CD8-positive, alpha-beta memory T cell (primary cell): Measurements from ENCODE around the gene GGA3. TPM values are rescaled to one million over a fixed set of nuclear protein-coding genes. Genes with fewer than 3 reads are reported as not detected.
A peak's percentile ranks its signal among the peaks of the same experiment; 100 is the strongest.

Experiments used
- CTCF ChIA-PET: fragments of 350-600 bp; sonication (Branson Sonifier 250); formaldehyde crosslinking; loops from one replicate; lab custom pipeline; 2021; ENCODE audit warnings: antibody characterized with exemption; lab: Charles Lee
- POLR2A ChIA-PET: fragments of 350-600 bp; sonication (Branson Sonifier 250); formaldehyde crosslinking; loops from one replicate; lab custom pipeline; 2021; ENCODE audit warnings: antibody characterized with exemption; lab: Charles Lee
- DNase-seq, 5 donors: peaks; one replicate each; pipeline versions ENCODE4 v3.0.0 to v3.0.0-alpha.2; 2020 to 2022; ENCODE audit warnings: mixed read lengths in 1 of 5
- H3K27ac ChIP-seq: one replicate; pipeline ENCODE4 v1.7.0; 2013; ENCODE audit warnings: low read depth, mild to moderate bottlenecking, low read length, moderate library complexity
- H3K27me3 ChIP-seq: 2 replicates; pipeline ENCODE4 v1.7.0; 2013; ENCODE audit warnings: low read length, mild to moderate bottlenecking; ENCODE audit not compliant: insufficient read depth, poor library complexity, severe bottlenecking
- H3K36me3 ChIP-seq: 2 replicates; pipeline ENCODE4 v1.7.0; 2013; ENCODE audit warnings: mild to moderate bottlenecking, low read length, moderate library complexity; ENCODE audit not compliant: insufficient read depth
- H3K4me1 ChIP-seq: 2 replicates; pipeline ENCODE4 v1.7.0; 2013; ENCODE audit warnings: mild to moderate bottlenecking, low read length, moderate library complexity; ENCODE audit not compliant: insufficient read depth
- H3K4me3 ChIP-seq: 2 replicates; pipeline ENCODE4 v1.7.0; 2013; ENCODE audit warnings: mild to moderate bottlenecking, low read length
- H3K9me3 ChIP-seq: 2 replicates; pipeline ENCODE4 v1.7.0; 2013; ENCODE audit warnings: mild to moderate bottlenecking, low read length
- H3K27ac Mint-ChIP-seq, 8 donors: one replicate each; pipeline ENCODE4 v1.8.0; 2020 to 2021; ENCODE audit warnings: mixed read lengths in 8 of 8, mild to moderate bottlenecking in 6 of 8, inconsistent platforms in 3 of 8, moderate library complexity in 3 of 8
- H3K27me3 Mint-ChIP-seq, 2 donors: one replicate each; pipeline ENCODE4 v1.8.0; 2020 to 2021; ENCODE audit warnings: mixed read lengths in 2 of 2, mild to moderate bottlenecking in 1 of 2, moderate library complexity in 1 of 2
- H3K36me3 Mint-ChIP-seq, 3 donors: one replicate each; pipeline ENCODE4 v1.8.0; 2020 to 2021; ENCODE audit warnings: mixed read lengths in 3 of 3, inconsistent platforms in 1 of 3, mild to moderate bottlenecking in 1 of 3
- H3K4me1 Mint-ChIP-seq, 3 donors: one replicate each; pipeline ENCODE4 v1.8.0; 2020 to 2021; ENCODE audit warnings: mixed read lengths in 3 of 3, inconsistent platforms in 1 of 3, mild to moderate bottlenecking in 1 of 3
- H3K4me3 Mint-ChIP-seq, 7 donors: one replicate each; pipeline ENCODE4 v1.8.0; 2020 to 2021; ENCODE audit warnings: mixed read lengths in 7 of 7, mild to moderate bottlenecking in 6 of 7, moderate library complexity in 4 of 7, inconsistent platforms in 2 of 7
- H3K9me3 Mint-ChIP-seq, 5 donors: one replicate each; pipeline ENCODE4 v1.8.0; 2020 to 2022; ENCODE audit warnings: mixed read lengths in 5 of 5, mild to moderate bottlenecking in 3 of 5, moderate library complexity in 2 of 5, inconsistent platforms in 1 of 5
- polyA plus RNA-seq: library from polyadenylated mRNA; unstranded; fragments of 300-500 nt; fragmentation: Illumina TruSeq; gene quantifications from one replicate; pipeline ENCODE4 v1.2.3, GENCODE V29; 2021
- total RNA-seq, 2 experiments: library from RNA; stranded (reverse); gene quantifications; one replicate each; pipeline ENCODE4 v1.2.3, GENCODE V29; 2021

Gene GGA3
- 10 to 100 TPM; 73.2 to 75.1 TPM for total RNA-seq
- 17.6 TPM for polyA plus RNA-seq

GRCh38 chr17:75261336-75262111 lies at the start of gene GGA3, which contains the start of gene MRPS7:
Gene GGA3 (minus strand): TSS chr17:75261606. CDS start chr17:75261587, 19 bp downstream.
Gene MRPS7 (plus strand): TSS chr17:75261879. CDS start chr17:75261901, 22 bp downstream.
- Mint-ChIP-seq H3K27ac (peak within 1 kb of the TSS; percentile 99 to 100 (median 100)), H3K36me3 (peaks cover 0 to 57% (median 6%) of the 10 kb centered on the region in 3 donors), H3K27me3 (peaks cover 0 to 3% of the 10 kb centered on the region in 2 donors), H3K4me3 (peak within 1 kb of the TSS; percentile 92 to 98 (median 95)), H3K9me3 (no peaks in the 10 kb centered on the region), H3K4me1 (peaks cover 48 to 68% (median 52%) of the 10 kb centered on the region in 3 donors)
- Histone ChIP-seq H3K36me3 (peaks cover 15% of the 10 kb centered on the region), H3K27me3 (no peaks in the 10 kb centered on the region), H3K9me3 (no peaks in the 10 kb centered on the region), H3K27ac (peak within 1 kb of the TSS; percentile 99), H3K4me1 (peaks cover 29% of the 10 kb centered on the region), H3K4me3 (peak within 1 kb of the TSS; percentile 94)
- ChIA-PET CTCF (interaction anchor here (0.7 to 5.2 kb wide), 14 partner anchors 10 to 194 kb away, joined by 3 to 76 read pairs (median 4); partner anchors contain the start of genes GRB2, MIF4GD, SLC25A19 and TMEM94), POLR2A (interaction anchor here (0.6 to 4.3 kb wide), 11 partner anchors 9 to 405 kb away, joined by 3 to 79 read pairs (median 4); partner anchors contain the start of genes GRB2, MIF4GD, RECQL5 and SLC25A19)
- peak; percentile 93 to 97 (median 97) for DNase-seq

GRCh38 chr17:75308732-75309629 lies 47.6 kb upstream of the GGA3 start:
- H3K4me3 ChIP-seq = no peak overlapping the region
- no peaks in the 10 kb centered on the region for H3K9me3 ChIP-seq
- Mint-ChIP-seq H3K27ac (peak overlapping the region in 1 of 8 donors; percentile 52), H3K36me3 (peaks cover 0 to 2% (median 0%) of the 10 kb centered on the region in 3 donors), H3K27me3 (no peaks in the 10 kb centered on the region), H3K4me1 (peaks cover 0 to 4% (median 0%) of the 10 kb centered on the region in 3 donors), H3K4me3 (no peak overlapping the region), H3K9me3 (no peaks in the 10 kb centered on the region)
- POLR2A ChIA-PET = interaction anchor here (0.5 to 0.7 kb wide), 2 partner anchors 12 to 162 kb away, joined by 3 to 5 read pairs; no protein-coding TSS in a partner anchor
- CTCF ChIA-PET = interaction anchor here (1.2 to 1.7 kb wide), 2 partner anchors 14 to 104 kb away, joined by 3 to 5 read pairs; no protein-coding TSS in a partner anchor
- no peaks in the 10 kb centered on the region for H3K27me3 ChIP-seq
- peaks cover 5% of the 10 kb centered on the region for H3K4me1 ChIP-seq
- no peak overlapping the region for H3K27ac ChIP-seq
- no peak for DNase-seq
- no peaks in the 10 kb centered on the region for H3K36me3 ChIP-seq

- no peak for DNase-seq
- no peak overlapping the region for H3K4me3 ChIP-seq
- no peaks in the 10 kb centered on the region for H3K27me3 ChIP-seq
- Mint-ChIP-seq H3K27ac (peak overlapping the region in 3 of 8 donors; percentile 17 to 42 (median 29)), H3K27me3 (no peaks in the 10 kb centered on the region), H3K4me1 (peaks cover 0 to 2% (median 0%) of the 10 kb centered on the region in 3 donors), H3K9me3 (no peaks in the 10 kb centered on the region), H3K36me3 (no peaks in the 10 kb centered on the region), H3K4me3 (no peak overlapping the region)
- POLR2A ChIA-PET = no interaction called here
- H3K9me3 ChIP-seq = no peaks in the 10 kb centered on the region
- H3K4me1 ChIP-seq = peaks cover 5% of the 10 kb centered on the region
- no peaks in the 10 kb centered on the region for H3K36me3 ChIP-seq
- CTCF ChIA-PET = interaction anchor here (1.2 to 1.7 kb wide), 2 partner anchors 15 to 104 kb away, joined by 3 to 5 read pairs; no protein-coding TSS in a partner anchor
- no peak overlapping the region for H3K27ac ChIP-seq
These were observed 46.7 kb upstream of the GGA3 start for GRCh38 chr17:75307957-75308731.

GRCh38 chr17:75301502-75302206 lies 40.2 kb upstream of the GGA3 start:
- H3K27ac Mint-ChIP-seq = no peak overlapping the region
- H3K27me3 Mint-ChIP-seq = no peaks in the 10 kb centered on the region
- peaks cover 0 to 8% (median 5%) of the 10 kb centered on the region in 3 donors for H3K4me1 Mint-ChIP-seq
- POLR2A ChIA-PET = interaction anchor here (0.5 kb wide), 1 partner anchor 13 kb away, joined by 3 read pairs; no protein-coding TSS in a partner anchor
- DNase-seq = no peak
- no peaks in the 10 kb centered on the region for H3K4me1 ChIP-seq
- H3K36me3 ChIP-seq = no peaks in the 10 kb centered on the region
- no peak overlapping the region for H3K4me3 Mint-ChIP-seq
- no peak overlapping the region for H3K27ac ChIP-seq
- H3K36me3 Mint-ChIP-seq = no peaks in the 10 kb centered on the region
- no peaks in the 10 kb centered on the region for H3K9me3 ChIP-seq
- no peaks in the 10 kb centered on the region for H3K27me3 ChIP-seq
- no peak overlapping the region for H3K4me3 ChIP-seq
- CTCF ChIA-PET = interaction anchor here (1.2 kb wide), 1 partner anchor 12 kb away, joined by 4 read pairs; the partner anchor contains the start of gene SLC25A19
- no peaks in the 10 kb centered on the region for H3K9me3 Mint-ChIP-seq

GRCh38 chr17:75301049-75301448 lies 39.6 kb upstream of the GGA3 start:
- H3K4me1 Mint-ChIP-seq = peaks cover 0 to 8% (median 5%) of the 10 kb centered on the region in 3 donors
- H3K27ac Mint-ChIP-seq = peak overlapping the region in 1 of 8 donors; percentile 14
- Histone ChIP-seq H3K36me3 (no peaks in the 10 kb centered on the region), H3K27ac (no peak overlapping the region), H3K9me3 (no peaks in the 10 kb centered on the region), H3K27me3 (no peaks in the 10 kb centered on the region), H3K4me3 (no peak overlapping the region), H3K4me1 (no peaks in the 10 kb centered on the region)
- ChIA-PET CTCF (no interaction called here), POLR2A (interaction anchor here (0.5 kb wide), 1 partner anchor 14 kb away, joined by 3 read pairs; no protein-coding TSS in a partner anchor)
- H3K36me3 Mint-ChIP-seq = no peaks in the 10 kb centered on the region
- H3K27me3 Mint-ChIP-seq = no peaks in the 10 kb centered on the region
- no peak overlapping the region for H3K4me3 Mint-ChIP-seq
- no peak for DNase-seq
- no peaks in the 10 kb centered on the region for H3K9me3 Mint-ChIP-seq

- peaks cover 0 to 10% (median 7%) of the 10 kb centered on the region in 3 donors for H3K4me1 Mint-ChIP-seq
- Histone ChIP-seq H3K4me1 (no peaks in the 10 kb centered on the region), H3K27ac (no peak overlapping the region), H3K36me3 (no peaks in the 10 kb centered on the region), H3K27me3 (no peaks in the 10 kb centered on the region), H3K9me3 (no peaks in the 10 kb centered on the region), H3K4me3 (no peak overlapping the region)
- ChIA-PET CTCF (interaction anchor here (0.6 kb wide), 1 partner anchor 15 kb away, joined by 3 read pairs; no protein-coding TSS in a partner anchor), POLR2A (interaction anchor here (0.9 kb wide), 1 partner anchor 11 kb away, joined by 3 read pairs; the partner anchor contains the start of gene SLC25A19)
- DNase-seq = no peak
- no peaks in the 10 kb centered on the region for H3K9me3 Mint-ChIP-seq
- no peaks in the 10 kb centered on the region for H3K36me3 Mint-ChIP-seq
- H3K27ac Mint-ChIP-seq = peak overlapping the region in 1 of 8 donors; percentile 14
- no peaks in the 10 kb centered on the region for H3K27me3 Mint-ChIP-seq
- no peak overlapping the region for H3K4me3 Mint-ChIP-seq
These were observed 38.9 kb upstream of the GGA3 start for GRCh38 chr17:75300280-75300679.
